K562 (cell line): ENCODE data around the gene SCMH1. TPM values are rescaled to one million over a fixed set of nuclear protein-coding genes. Genes with fewer than 3 reads are reported as not detected.

Source experiments
- ATF1 ChIP-seq, 2 experiments: fragments of 450-650 bp in 1 of 2; IDR thresholded peaks; 2 replicates each; pipeline ENCODE4 v1.6.1; 2016; ENCODE audit warnings: missing compliant biosample characterization in 1 of 2, missing genetic modification characterization in 1 of 2
- BACH1 ChIP-seq: fragments of 200-800 bp; sonication (Bioruptor generic); IDR thresholded peaks from 2 replicates; pipeline ENCODE4 v1.6.1; 2016; ENCODE audit warnings: missing genetic modification characterization, missing compliant biosample characterization
- CREB3L1 ChIP-seq: fragments of 450-650 bp; IDR thresholded peaks from 2 replicates; pipeline ENCODE4 v1.6.1; 2014; ENCODE audit warnings: low read depth, mild to moderate bottlenecking, moderate library complexity, borderline replicate concordance
- GTF2E2 ChIP-seq: fragments of 200-800 bp; sonication (Bioruptor generic); IDR thresholded peaks from 2 replicates; pipeline ENCODE4 v1.6.1; 2016; ENCODE audit warnings: missing genetic modification characterization, missing compliant biosample characterization
- ID3 ChIP-seq, 2 experiments: fragments of 250-450 bp in 1 of 2; fragments of 450-650 bp in 1 of 2; sonication (Bioruptor Pico) in 1 of 2; IDR thresholded peaks; 2 replicates each; pipeline versions ENCODE4 v1.6.1 to v1.8.0; 2016 to 2021; ENCODE audit warnings: mild to moderate bottlenecking in 2 of 2, moderate library complexity in 2 of 2, missing compliant biosample characterization in 1 of 2, missing genetic modification characterization in 1 of 2
- L3MBTL2 ChIP-seq: fragments of 450-650 bp; IDR thresholded peaks from 2 replicates; pipeline ENCODE4 v1.6.1; 2016; ENCODE audit warnings: mild to moderate bottlenecking, moderate library complexity
- MAFF ChIP-seq: IDR thresholded peaks from 2 replicates; pipeline ENCODE4 v1.6.1; 2012; ENCODE audit warnings: low read length, improper control_type of control experiment
- MED1 ChIP-seq: sonication (generic); formaldehyde crosslinking; IDR thresholded peaks from 2 replicates; pipeline ENCODE4 v1.8.1; 2023; ENCODE audit warnings: missing genetic modification reagents, borderline replicate concordance
- PHF20 ChIP-seq: fragments of 450-650 bp; IDR thresholded peaks from 2 replicates; pipeline ENCODE4 v1.6.1; 2018; ENCODE audit not compliant: partially characterized antibody
- TEAD1 ChIP-seq, 2 experiments: fragments of 450-650 bp in 1 of 2; sonication (generic) in 1 of 2; formaldehyde crosslinking; IDR thresholded peaks; 2 replicates each; pipeline versions ENCODE4 v1.4.0 to v1.8.0; 2020 to 2022; ENCODE audit warnings: mild to moderate bottlenecking in 2 of 2, missing genetic modification reagents in 1 of 2
- THAP12 ChIP-seq: fragments of 250-450 bp; sonication (Bioruptor Pico); IDR thresholded peaks from 2 replicates; pipeline ENCODE4 v1.9.0; 2021; ENCODE audit warnings: mild to moderate bottlenecking, inconsistent platforms
- ZBED1 ChIP-seq: IDR thresholded peaks from 2 replicates; pipeline ENCODE4 v1.6.1; 2014
- ZNF140 ChIP-seq: fragments of 250-450 bp; sonication (Bioruptor Pico); IDR thresholded peaks from 2 replicates; pipeline ENCODE4 v1.8.0; 2021; ENCODE audit warnings: moderate library complexity, mild to moderate bottlenecking, inconsistent platforms
- ZNF282 ChIP-seq: sonication (generic); formaldehyde crosslinking; IDR thresholded peaks from 2 replicates; pipeline ENCODE4 v1.8.1; 2023; ENCODE audit warnings: missing genetic modification reagents
- ZNF431 ChIP-seq: sonication (generic); formaldehyde crosslinking; IDR thresholded peaks from 2 replicates; pipeline ENCODE4 v1.8.0; 2022; ENCODE audit warnings: mild to moderate bottlenecking, missing genetic modification reagents
- ZNF699 ChIP-seq: fragments of 250-450 bp; sonication (Bioruptor Pico); IDR thresholded peaks from 2 replicates; pipeline ENCODE4 v1.8.0; 2021; ENCODE audit warnings: mild to moderate bottlenecking, moderate library complexity; ENCODE audit not compliant: insufficient replicate concordance
- polyA plus RNA-seq, 8 experiments: library from polyadenylated mRNA; depleted of rRNA in 4 of 8; stranded (reverse) in 5 of 8; unstranded in 3 of 8; fragments of >200 nt; fragmentation: Nextera tagmentation in 2 of 8; fragmentation: Illumina TruSeq in 1 of 8; extraction: Ambion mirVana in 2 of 8; extraction: Trizol in 1 of 8; gene quantifications; 2 replicates each; pipeline versions ENCODE4 v1.2.1 to v1.2.3, GENCODE V29; 2011 to 2014; ENCODE audit warnings: inconsistent platforms in 1 of 8, missing spikeins in 1 of 8
- total RNA-seq, 7 experiments: library from RNA; depleted of rRNA in 6 of 7; stranded (reverse); fragments of >200 nt in 6 of 7; fragmentation: Illumina TruSeq in 2 of 7; extraction: Trizol in 2 of 7; gene quantifications; 2 replicates each; pipeline versions ENCODE4 v1.2.1 to v1.2.3, GENCODE V29; 2011 to 2021; ENCODE audit warnings: low replicate concordance in 1 of 7
- TF ChIP-seq, protein P1 (sequence below): fragments of 450-650 bp; IDR thresholded peaks from 2 replicates; pipeline ENCODE4 v1.6.1; 2016; ENCODE audit warnings: borderline replicate concordance
- TF ChIP-seq, protein P2 (sequence below), 2 experiments: IDR thresholded peaks; 2 replicates each; pipeline ENCODE4 v1.6.1; 2011; ENCODE audit warnings: borderline replicate concordance in 1 of 2, control low read depth in 1 of 2, low read depth in 1 of 2, low read length in 1 of 2, mild to moderate bottlenecking in 1 of 2, mixed read lengths in 1 of 2, moderate library complexity in 1 of 2; ENCODE audit not compliant: insufficient read depth in 1 of 2, insufficient read length in 1 of 2, poor library complexity in 1 of 2, severe bottlenecking in 1 of 2; ENCODE audit errors: extremely low read depth in 1 of 2

The SCMH1 gene
- total and polyA plus RNA-seq, 9 of the 15 experiments (the other 6 are each of a cell fraction or from before 2014, with no cell fraction given) = 8.5 to 37.0 (median 26.8) TPM

- TF ChIP-seq ZNF140 (CRISPR knock-in tag) (no peak), THAP12 (CRISPR knock-in tag) (no peak), ZNF699 (CRISPR knock-in tag) (no peak), ZNF431 (CRISPR knock-in tag) (no peak), ZBED1 (no peak), L3MBTL2 (peak; percentile 55), PHF20 (no peak), MAFF (no peak), MED1 (CRISPR knock-in tag) (no peak), BACH1 (tag) (no peak), ATF1 (CRISPR knock-in tag; IDR thresholded peaks at IDR 0.05) (no peak), ATF1 (tag; IDR thresholded peaks at IDR 0.05) (peak; percentile 15; the same call in 1 of the 2 replicates), CREB3L1 (no peak), GTF2E2 (tag) (0 out of 2 replicates have a peak, but pooled peaks have one; percentile 13), ID3 (CRISPR knock-in tag; IDR thresholded peaks at IDR 0.05) (no peak), ID3 (tag; IDR thresholded peaks at IDR 0.05) (no peak), ZNF282 (CRISPR knock-in tag) (0 out of 2 replicates have a peak, but pooled peaks have one; percentile 28), TEAD1 (CRISPR knock-in tag; IDR thresholded peaks at IDR 0.05) (0 out of 4 replicates have a peak, but pooled peaks of 1 of the 2 experiments have one; percentile 16)
- TF ChIP-seq, protein P1, sequence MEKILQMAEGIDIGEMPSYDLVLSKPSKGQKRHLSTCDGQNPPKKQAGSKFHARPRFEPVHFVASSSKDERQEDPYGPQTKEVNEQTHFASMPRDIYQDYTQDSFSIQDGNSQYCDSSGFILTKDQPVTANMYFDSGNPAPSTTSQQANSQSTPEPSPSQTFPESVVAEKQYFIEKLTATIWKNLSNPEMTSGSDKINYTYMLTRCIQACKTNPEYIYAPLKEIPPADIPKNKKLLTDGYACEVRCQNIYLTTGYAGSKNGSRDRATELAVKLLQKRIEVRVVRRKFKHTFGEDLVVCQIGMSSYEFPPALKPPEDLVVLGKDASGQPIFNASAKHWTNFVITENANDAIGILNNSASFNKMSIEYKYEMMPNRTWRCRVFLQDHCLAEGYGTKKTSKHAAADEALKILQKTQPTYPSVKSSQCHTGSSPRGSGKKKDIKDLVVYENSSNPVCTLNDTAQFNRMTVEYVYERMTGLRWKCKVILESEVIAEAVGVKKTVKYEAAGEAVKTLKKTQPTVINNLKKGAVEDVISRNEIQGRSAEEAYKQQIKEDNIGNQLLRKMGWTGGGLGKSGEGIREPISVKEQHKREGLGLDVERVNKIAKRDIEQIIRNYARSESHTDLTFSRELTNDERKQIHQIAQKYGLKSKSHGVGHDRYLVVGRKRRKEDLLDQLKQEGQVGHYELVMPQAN = peak; percentile 69; the same call in 1 of the 2 replicates
- TF ChIP-seq, protein P2, sequence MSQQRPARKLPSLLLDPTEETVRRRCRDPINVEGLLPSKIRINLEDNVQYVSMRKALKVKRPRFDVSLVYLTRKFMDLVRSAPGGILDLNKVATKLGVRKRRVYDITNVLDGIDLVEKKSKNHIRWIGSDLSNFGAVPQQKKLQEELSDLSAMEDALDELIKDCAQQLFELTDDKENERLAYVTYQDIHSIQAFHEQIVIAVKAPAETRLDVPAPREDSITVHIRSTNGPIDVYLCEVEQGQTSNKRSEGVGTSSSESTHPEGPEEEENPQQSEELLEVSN (IDR thresholded peaks at IDR 0.05; ENCODE audit: borderline replicate concordance in 1 of 2, extremely low read depth in 1 of 2, insufficient read depth in 1 of 2, insufficient read length in 1 of 2, low read depth in 1 of 2, low read length in 1 of 2, poor library complexity in 1 of 2, severe bottlenecking in 1 of 2) = peak; percentile 53 to 72
These were observed 755 bp downstream of the SCMH1 start (continued) for GRCh38 chr1:41241354-41241748.
